ENCODE results near the gene NOD1.
A peak's percentile ranks its signal among the peaks of the same experiment; 100 is the strongest.
"Not testable (repeated sequence)": the region's sequence is repeated elsewhere in the genome, so short reads cannot be mapped to it uniquely, and the experiment has no call there.

The NOD1 gene

GRCh38 chr7:30420662-30421061 is 57.9 kb downstream of the NOD1 start:
- DNase-seq (ENCODE audit: low read depth in 2 of 2): no peak

- not testable (repeated sequence) for DNase-seq (ENCODE audit: low read depth in 2 of 2)
These were observed 58.5 kb downstream of the NOD1 start for GRCh38 chr7:30420080-30420479.

GRCh38 chr7:30413864-30414263 is 64.7 kb downstream of the NOD1 start:
- no peak for DNase-seq (ENCODE audit: low read depth in 2 of 2)

GRCh38 chr7:30412782-30413504 is 65.6 kb downstream of the NOD1 start:
- peak in 1 of 2 donors; percentile 7 for DNase-seq (ENCODE audit: low read depth in 2 of 2)

- no peak for DNase-seq (ENCODE audit: low read depth in 2 of 2)
These were observed 66.7 kb downstream of the NOD1 start for GRCh38 chr7:30411897-30412296.

GRCh38 chr7:30411173-30411572 is 67.4 kb downstream of the NOD1 start:
- DNase-seq (ENCODE audit: low read depth in 2 of 2): no peak

GRCh38 chr7:30406664-30407425 is 71.7 kb downstream of the NOD1 start:
- DNase-seq (ENCODE audit: low read depth in 2 of 2): no peak

GRCh38 chr7:30405179-30405578 is 73.4 kb downstream of the NOD1 start:
- no peak for DNase-seq (ENCODE audit: low read depth in 2 of 2)

GRCh38 chr7:30403477-30403876 is 75.1 kb downstream of the NOD1 start:
- DNase-seq (ENCODE audit: low read depth in 2 of 2): no peak

GRCh38 chr7:30396389-30396788 is 82.2 kb downstream of the NOD1 start:
- no peak for DNase-seq (ENCODE audit: low read depth in 2 of 2)

GRCh38 chr7:30395676-30396075 is 82.9 kb downstream of the NOD1 start:
- no peak for DNase-seq (ENCODE audit: low read depth in 2 of 2)

GRCh38 chr7:30391806-30392205 is 86.8 kb downstream of the NOD1 start:
- no peak for DNase-seq (ENCODE audit: low read depth in 2 of 2)

GRCh38 chr7:30390736-30391636 is 87.6 kb downstream of the NOD1 start:
- DNase-seq (ENCODE audit: low read depth in 2 of 2): no peak

- no peak for DNase-seq (ENCODE audit: low read depth in 2 of 2)
These were observed 88.8 kb downstream of the NOD1 start for GRCh38 chr7:30389791-30390190.

GRCh38 chr7:30382607-30383006 is 96.0 kb downstream of the NOD1 start:
- no peak for DNase-seq (ENCODE audit: low read depth in 2 of 2)

GRCh38 chr7:30380824-30381223 is 97.8 kb downstream of the NOD1 start:
- DNase-seq (ENCODE audit: low read depth in 2 of 2): not testable (repeated sequence)

- DNase-seq (ENCODE audit: low read depth in 2 of 2): no peak
These were observed 98.3 kb downstream of the NOD1 start for GRCh38 chr7:30380294-30380693.

- DNase-seq (ENCODE audit: low read depth in 2 of 2): no peak
These were observed 98.8 kb downstream of the NOD1 start for GRCh38 chr7:30379741-30380140.

- DNase-seq (ENCODE audit: low read depth in 2 of 2): no peak
These were observed 99.5 kb downstream of the NOD1 start for GRCh38 chr7:30379131-30379530.

- DNase-seq (ENCODE audit: low read depth in 2 of 2): no peak
These were observed 100.3 kb downstream of the NOD1 start for GRCh38 chr7:30378275-30378674.
